ENCODE data around the gene CYP2W1.

DNA sequence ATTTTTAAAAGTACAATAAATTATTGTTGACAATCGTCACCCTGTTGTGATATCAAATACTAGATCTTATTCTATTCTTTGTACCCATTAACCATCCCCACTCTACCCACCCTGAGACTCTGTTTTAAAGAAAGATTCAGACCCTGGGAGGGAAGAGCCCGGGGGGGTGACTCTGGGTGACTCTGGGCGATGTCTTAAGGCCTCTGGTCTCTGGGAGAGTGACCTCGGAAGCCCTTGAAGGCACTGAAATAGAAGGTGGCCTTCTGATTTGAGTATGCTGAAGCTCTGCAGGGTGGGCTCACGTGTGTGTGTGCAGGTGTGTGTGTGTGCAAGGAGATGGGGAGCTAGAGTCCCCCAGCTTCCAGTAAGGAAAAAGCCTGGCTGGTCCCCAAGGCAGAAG is 38.2 kb upstream of the CYP2W1 start:
- TF ChIP-seq, protein P1, sequence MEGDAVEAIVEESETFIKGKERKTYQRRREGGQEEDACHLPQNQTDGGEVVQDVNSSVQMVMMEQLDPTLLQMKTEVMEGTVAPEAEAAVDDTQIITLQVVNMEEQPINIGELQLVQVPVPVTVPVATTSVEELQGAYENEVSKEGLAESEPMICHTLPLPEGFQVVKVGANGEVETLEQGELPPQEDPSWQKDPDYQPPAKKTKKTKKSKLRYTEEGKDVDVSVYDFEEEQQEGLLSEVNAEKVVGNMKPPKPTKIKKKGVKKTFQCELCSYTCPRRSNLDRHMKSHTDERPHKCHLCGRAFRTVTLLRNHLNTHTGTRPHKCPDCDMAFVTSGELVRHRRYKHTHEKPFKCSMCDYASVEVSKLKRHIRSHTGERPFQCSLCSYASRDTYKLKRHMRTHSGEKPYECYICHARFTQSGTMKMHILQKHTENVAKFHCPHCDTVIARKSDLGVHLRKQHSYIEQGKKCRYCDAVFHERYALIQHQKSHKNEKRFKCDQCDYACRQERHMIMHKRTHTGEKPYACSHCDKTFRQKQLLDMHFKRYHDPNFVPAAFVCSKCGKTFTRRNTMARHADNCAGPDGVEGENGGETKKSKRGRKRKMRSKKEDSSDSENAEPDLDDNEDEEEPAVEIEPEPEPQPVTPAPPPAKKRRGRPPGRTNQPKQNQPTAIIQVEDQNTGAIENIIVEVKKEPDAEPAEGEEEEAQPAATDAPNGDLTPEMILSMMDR (IDR thresholded peaks at IDR 0.05): no peak
- no peak for TF ChIP-seq POLR2A (IDR thresholded peaks at IDR 0.05)

Data from transverse colon (tissue), 3 donors.